Measurements from ENCODE around the gene ADM2. TPM values are rescaled to one million over a fixed set of nuclear protein-coding genes. Genes with fewer than 3 reads are reported as not detected.

Gene ADM2
- total and polyA plus RNA-seq, 2 of the 13 experiments (the other 11 are each of a cell fraction or from before 2014, with no cell fraction given), result 1.2 to 3.0 TPM

- TF ChIP-seq UBTF (CRISPR knock-in tag; IDR thresholded peaks at IDR 0.05) (peak; percentile 22; the same call in 1 of the 2 replicates), KLF11 (CRISPR knock-in tag; IDR thresholded peaks at IDR 0.05) (no peak), TARDBP (CRISPR knock-in tag; IDR thresholded peaks at IDR 0.05) (no peak), POLR2A (IDR thresholded peaks at IDR 0.05; ENCODE audit: insufficient read depth in 1 of 2, low read depth in 2 of 2, low read length in 2 of 2) (no peak), EHMT2 (IDR thresholded peaks at IDR 0.05; ENCODE audit: borderline replicate concordance, low read depth, low read length) (no peak), ATF7 (IDR thresholded peaks at IDR 0.05) (no peak), ATF7 (CRISPR knock-in tag; IDR thresholded peaks at IDR 0.05) (0 out of 2 replicates have a peak, but pooled peaks have one; percentile 3), SMARCE1 (IDR thresholded peaks at IDR 0.05; ENCODE audit: borderline replicate concordance) (no peak), NFE2L2 (IDR thresholded peaks at IDR 0.05; ENCODE audit: low read length) (no peak), YY1 (IDR thresholded peaks at IDR 0.05; ENCODE audit: insufficient read depth, insufficient replicate concordance, low read depth, low read length) (peak; percentile 50), ZKSCAN8 (CRISPR knock-in tag; IDR thresholded peaks at IDR 0.05; ENCODE audit: borderline replicate concordance) (no peak), POLR2AphosphoS2 (IDR thresholded peaks at IDR 0.05; ENCODE audit: low read depth, low read length) (no peak), MAZ (IDR thresholded peaks at IDR 0.05; ENCODE audit: borderline replicate concordance, low read depth, low read length) (no peak), MAZ (CRISPR knock-in tag; IDR thresholded peaks at IDR 0.05; ENCODE audit: low read depth) (no peak), IKZF1 (IDR thresholded peaks at IDR 0.05) (no peak)
- TF ChIP-seq, protein P1, sequence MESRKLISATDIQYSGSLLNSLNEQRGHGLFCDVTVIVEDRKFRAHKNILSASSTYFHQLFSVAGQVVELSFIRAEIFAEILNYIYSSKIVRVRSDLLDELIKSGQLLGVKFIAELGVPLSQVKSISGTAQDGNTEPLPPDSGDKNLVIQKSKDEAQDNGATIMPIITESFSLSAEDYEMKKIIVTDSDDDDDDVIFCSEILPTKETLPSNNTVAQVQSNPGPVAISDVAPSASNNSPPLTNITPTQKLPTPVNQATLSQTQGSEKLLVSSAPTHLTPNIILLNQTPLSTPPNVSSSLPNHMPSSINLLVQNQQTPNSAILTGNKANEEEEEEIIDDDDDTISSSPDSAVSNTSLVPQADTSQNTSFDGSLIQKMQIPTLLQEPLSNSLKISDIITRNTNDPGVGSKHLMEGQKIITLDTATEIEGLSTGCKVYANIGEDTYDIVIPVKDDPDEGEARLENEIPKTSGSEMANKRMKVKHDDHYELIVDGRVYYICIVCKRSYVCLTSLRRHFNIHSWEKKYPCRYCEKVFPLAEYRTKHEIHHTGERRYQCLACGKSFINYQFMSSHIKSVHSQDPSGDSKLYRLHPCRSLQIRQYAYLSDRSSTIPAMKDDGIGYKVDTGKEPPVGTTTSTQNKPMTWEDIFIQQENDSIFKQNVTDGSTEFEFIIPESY (CRISPR knock-in tag; IDR thresholded peaks at IDR 0.05), result no peak
- TF ChIP-seq, protein P2, sequence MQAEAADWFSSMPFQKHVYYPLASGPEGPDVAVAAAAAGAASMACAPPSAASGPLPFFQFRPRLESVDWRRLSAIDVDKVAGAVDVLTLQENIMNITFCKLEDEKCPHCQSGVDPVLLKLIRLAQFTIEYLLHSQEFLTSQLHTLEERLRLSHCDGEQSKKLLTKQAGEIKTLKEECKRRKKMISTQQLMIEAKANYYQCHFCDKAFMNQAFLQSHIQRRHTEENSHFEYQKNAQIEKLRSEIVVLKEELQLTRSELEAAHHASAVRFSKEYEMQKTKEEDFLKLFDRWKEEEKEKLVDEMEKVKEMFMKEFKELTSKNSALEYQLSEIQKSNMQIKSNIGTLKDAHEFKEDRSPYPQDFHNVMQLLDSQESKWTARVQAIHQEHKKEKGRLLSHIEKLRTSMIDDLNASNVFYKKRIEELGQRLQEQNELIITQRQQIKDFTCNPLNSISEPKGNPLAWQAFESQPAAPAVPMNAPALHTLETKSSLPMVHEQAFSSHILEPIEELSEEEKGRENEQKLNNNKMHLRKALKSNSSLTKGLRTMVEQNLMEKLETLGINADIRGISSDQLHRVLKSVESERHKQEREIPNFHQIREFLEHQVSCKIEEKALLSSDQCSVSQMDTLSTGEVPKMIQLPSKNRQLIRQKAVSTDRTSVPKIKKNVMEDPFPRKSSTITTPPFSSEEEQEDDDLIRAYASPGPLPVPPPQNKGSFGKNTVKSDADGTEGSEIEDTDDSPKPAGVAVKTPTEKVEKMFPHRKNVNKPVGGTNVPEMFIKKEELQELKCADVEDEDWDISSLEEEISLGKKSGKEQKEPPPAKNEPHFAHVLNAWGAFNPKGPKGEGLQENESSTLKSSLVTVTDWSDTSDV (CRISPR knock-in tag; IDR thresholded peaks at IDR 0.05), result no peak
- TF ChIP-seq, protein P3, sequence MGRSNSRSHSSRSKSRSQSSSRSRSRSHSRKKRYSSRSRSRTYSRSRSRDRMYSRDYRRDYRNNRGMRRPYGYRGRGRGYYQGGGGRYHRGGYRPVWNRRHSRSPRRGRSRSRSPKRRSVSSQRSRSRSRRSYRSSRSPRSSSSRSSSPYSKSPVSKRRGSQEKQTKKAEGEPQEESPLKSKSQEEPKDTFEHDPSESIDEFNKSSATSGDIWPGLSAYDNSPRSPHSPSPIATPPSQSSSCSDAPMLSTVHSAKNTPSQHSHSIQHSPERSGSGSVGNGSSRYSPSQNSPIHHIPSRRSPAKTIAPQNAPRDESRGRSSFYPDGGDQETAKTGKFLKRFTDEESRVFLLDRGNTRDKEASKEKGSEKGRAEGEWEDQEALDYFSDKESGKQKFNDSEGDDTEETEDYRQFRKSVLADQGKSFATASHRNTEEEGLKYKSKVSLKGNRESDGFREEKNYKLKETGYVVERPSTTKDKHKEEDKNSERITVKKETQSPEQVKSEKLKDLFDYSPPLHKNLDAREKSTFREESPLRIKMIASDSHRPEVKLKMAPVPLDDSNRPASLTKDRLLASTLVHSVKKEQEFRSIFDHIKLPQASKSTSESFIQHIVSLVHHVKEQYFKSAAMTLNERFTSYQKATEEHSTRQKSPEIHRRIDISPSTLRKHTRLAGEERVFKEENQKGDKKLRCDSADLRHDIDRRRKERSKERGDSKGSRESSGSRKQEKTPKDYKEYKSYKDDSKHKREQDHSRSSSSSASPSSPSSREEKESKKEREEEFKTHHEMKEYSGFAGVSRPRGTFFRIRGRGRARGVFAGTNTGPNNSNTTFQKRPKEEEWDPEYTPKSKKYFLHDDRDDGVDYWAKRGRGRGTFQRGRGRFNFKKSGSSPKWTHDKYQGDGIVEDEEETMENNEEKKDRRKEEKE (IDR thresholded peaks at IDR 0.05), result no peak
- TF ChIP-seq, protein P4, sequence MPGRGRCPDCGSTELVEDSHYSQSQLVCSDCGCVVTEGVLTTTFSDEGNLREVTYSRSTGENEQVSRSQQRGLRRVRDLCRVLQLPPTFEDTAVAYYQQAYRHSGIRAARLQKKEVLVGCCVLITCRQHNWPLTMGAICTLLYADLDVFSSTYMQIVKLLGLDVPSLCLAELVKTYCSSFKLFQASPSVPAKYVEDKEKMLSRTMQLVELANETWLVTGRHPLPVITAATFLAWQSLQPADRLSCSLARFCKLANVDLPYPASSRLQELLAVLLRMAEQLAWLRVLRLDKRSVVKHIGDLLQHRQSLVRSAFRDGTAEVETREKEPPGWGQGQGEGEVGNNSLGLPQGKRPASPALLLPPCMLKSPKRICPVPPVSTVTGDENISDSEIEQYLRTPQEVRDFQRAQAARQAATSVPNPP (CRISPR knock-in tag; IDR thresholded peaks at IDR 0.05), result no peak
These were observed 44.9 kb downstream of the ADM2 start (continued) for GRCh38 chr22:50526108-50526833.

Measured in HepG2 (cell line).